OCI-LY7 (cell line): Measurements from ENCODE around the gene ESPNL.

ENCODE experiments used
- CTCF ChIP-seq: fragments of 200-600 bp; sonication (generic); conservative IDR thresholded peaks from 2 replicates; pipeline ENCODE4 v1.5.1; 2014; ENCODE audit warnings: mild to moderate bottlenecking, antibody characterized with exemption, low read length, moderate library complexity, mixed read lengths
- EZH2phosphoT487 ChIP-seq: fragments of 200-600 bp; sonication (generic); IDR thresholded peaks from 2 replicates; pipeline ENCODE4 v1.6.1; 2018; ENCODE audit warnings: low read depth, borderline replicate concordance, mild to moderate bottlenecking, mixed run types, antibody characterized with exemption, low read length, moderate library complexity, mixed read lengths

DNA sequence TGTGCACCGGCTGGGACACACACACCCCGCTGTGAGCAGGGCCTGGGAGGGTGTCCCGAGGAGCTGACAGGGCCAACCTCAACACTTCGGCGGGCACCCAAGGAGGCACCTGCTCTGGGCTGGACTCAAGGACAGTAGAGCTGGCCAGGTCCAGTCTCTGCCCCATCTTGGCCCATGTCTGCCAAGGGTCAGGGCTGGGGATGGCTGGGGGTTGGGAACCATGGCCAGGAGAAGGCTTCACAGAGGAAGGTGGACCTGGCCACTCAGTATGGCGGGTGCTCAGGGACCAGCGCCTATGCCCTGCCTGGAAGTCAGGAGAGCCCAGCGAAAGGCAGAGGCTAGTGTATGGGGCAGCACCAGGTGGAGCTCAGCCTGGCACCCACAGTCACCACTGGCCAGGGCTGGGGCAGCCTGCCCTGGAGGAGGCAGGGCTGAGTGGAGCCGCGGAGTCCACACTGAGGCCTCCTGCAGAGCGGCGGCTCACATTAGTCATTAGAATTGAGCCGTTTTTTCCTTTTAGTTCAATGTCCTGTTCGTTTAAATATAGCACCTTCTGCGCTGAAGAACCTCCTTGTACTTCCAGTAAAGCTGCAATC is 62.8 kb downstream of the ESPNL start:
- TF ChIP-seq CTCF: no peak
- no peak for TF ChIP-seq EZH2phosphoT487
